Kidney (tissue), 14 donors: ENCODE data around the gene KCNH8. TPM values are rescaled to one million over a fixed set of nuclear protein-coding genes. Genes with fewer than 3 reads are reported as not detected.

Experiments used
- DNase-seq, 5 donors: peaks; one replicate each; pipeline ENCODE4 v3.0.0-alpha.2; 2013 to 2020
- FAIRE-seq: peaks from 2 replicates; lab custom pipeline; 2012; peaks lifted over from hg19 to GRCh38; lab: Jason Lieb, UNC
- H3K27ac ChIP-seq, 2 donors: one replicate each; pipeline ENCODE4 v1.7.0; 2013; ENCODE audit warnings: low read depth in 2 of 2, low read length in 2 of 2, inconsistent platforms in 1 of 2
- H3K27me3 ChIP-seq: one replicate; pipeline ENCODE4 v1.7.1; 2013; ENCODE audit warnings: low read length, inconsistent platforms; ENCODE audit not compliant: control insufficient read depth, insufficient read depth
- H3K36me3 ChIP-seq, 3 donors: one replicate each; pipeline versions ENCODE4 v1.7.0 to v1.7.1; 2013; ENCODE audit warnings: low read length in 3 of 3, control low read depth in 1 of 3, inconsistent platforms in 1 of 3; ENCODE audit not compliant: insufficient read depth in 3 of 3, control insufficient read depth in 2 of 3
- H3K4me1 ChIP-seq, 3 donors: one replicate each; pipeline versions ENCODE4 v1.7.0 to v1.7.1; 2013; ENCODE audit warnings: low read length in 3 of 3, inconsistent platforms in 1 of 3, low read depth in 1 of 3; ENCODE audit not compliant: control insufficient read depth in 2 of 3, insufficient read depth in 2 of 3
- H3K4me3 ChIP-seq, 3 donors: one replicate each; pipeline versions ENCODE4 v1.7.0 to v1.8.1; 2013; ENCODE audit warnings: low read length in 3 of 3, control low read depth in 1 of 3, inconsistent platforms in 1 of 3
- H3K9ac ChIP-seq, 3 donors: one replicate each; pipeline versions ENCODE4 v1.7.0 to v1.7.1; 2013; ENCODE audit warnings: low read length in 3 of 3, control low read depth in 1 of 3, inconsistent platforms in 1 of 3
- H3K9me3 ChIP-seq, 3 donors: one replicate each; pipeline versions ENCODE4 v1.7.0 to v1.7.1; 2013; ENCODE audit warnings: low read length in 3 of 3, control low read depth in 1 of 3, inconsistent platforms in 1 of 3; ENCODE audit not compliant: control insufficient read depth in 2 of 3, insufficient read depth in 1 of 3
- intact Hi-C: fragments of 100-400 bp; cut with DNase I; formaldehyde crosslinking; loops from one replicate; pipeline ENCODE4 v1.11.1; 2022
- polyA plus RNA-seq: library from polyadenylated mRNA; stranded (reverse); fragments of 350-450 nt; fragmentation: Illumina TruSeq; extraction: RNeasy Lipid Tissue Mini Kit (QIAGEN cat#74804); gene quantifications from one replicate; pipeline ENCODE4 v1.2.3, GENCODE V29; 2014; ENCODE audit warnings: low read depth, low replicate concordance; ENCODE audit not compliant: insufficient read depth
- total RNA-seq: library from RNA; stranded (reverse); fragmentation: NEBNext Ultra II Directional; extraction: Animal tissue kit (Norgen Biotek cat#: 25700); gene quantifications from one replicate; pipeline ENCODE4 v1.2.1, GENCODE V29; 2021
- TF ChIP-seq, protein P1 (sequence below): IDR thresholded peaks from 3 replicates; pipeline ENCODE4 v1.5.1; 2012; ENCODE audit warnings: mild to moderate bottlenecking, moderate library complexity, borderline replicate concordance; ENCODE audit not compliant: insufficient read depth; ENCODE audit errors: extremely low read depth
- donor health status: control.
- donor health status: control.
- donor health status: control.
- donor health status: control.
- donor health status: control.
- donor health status: DM: yes; HTN: yes; CAD: no.
- donor health status: Normal renal cell carcinoma (clear cell type).

The KCNH8 gene
- total and polyA plus RNA-seq, 2 donors from 2014 or later = 1.0 TPM; not detected in 1

DNA sequence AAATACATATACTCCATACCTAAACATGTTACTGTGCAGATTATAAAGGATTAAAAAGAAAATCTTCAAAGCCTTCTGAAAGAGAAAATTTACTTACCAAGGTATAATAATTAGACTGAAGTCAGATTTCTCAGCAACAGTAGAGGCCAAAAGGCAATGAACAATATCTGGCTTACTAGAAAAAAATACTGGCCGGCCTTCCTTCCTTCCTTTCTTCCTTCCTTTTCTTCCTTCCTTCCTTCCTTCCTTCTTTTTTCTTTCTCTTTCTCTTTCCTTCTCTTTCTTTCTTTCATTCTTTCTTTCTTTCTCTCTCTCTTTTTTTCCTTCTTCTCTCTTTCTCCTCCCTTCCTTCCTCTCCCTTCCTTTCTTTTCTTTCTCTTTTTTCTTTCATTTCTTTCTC is 209.6 kb downstream of the KCNH8 start:
- intact Hi-C loops = no loop called here
- Histone ChIP-seq H3K9ac (no peak overlapping the region), H3K27ac (no peak overlapping the region), H3K36me3 (no peaks in the 10 kb centered on the region), H3K27me3 (no peaks in the 10 kb centered on the region), H3K4me1 (no peaks in the 10 kb centered on the region), H3K4me3 (no peak overlapping the region), H3K9me3 (no peaks in the 10 kb centered on the region)
- FAIRE-seq (no peak), DNase-seq (no peak)
- TF ChIP-seq, protein P1, sequence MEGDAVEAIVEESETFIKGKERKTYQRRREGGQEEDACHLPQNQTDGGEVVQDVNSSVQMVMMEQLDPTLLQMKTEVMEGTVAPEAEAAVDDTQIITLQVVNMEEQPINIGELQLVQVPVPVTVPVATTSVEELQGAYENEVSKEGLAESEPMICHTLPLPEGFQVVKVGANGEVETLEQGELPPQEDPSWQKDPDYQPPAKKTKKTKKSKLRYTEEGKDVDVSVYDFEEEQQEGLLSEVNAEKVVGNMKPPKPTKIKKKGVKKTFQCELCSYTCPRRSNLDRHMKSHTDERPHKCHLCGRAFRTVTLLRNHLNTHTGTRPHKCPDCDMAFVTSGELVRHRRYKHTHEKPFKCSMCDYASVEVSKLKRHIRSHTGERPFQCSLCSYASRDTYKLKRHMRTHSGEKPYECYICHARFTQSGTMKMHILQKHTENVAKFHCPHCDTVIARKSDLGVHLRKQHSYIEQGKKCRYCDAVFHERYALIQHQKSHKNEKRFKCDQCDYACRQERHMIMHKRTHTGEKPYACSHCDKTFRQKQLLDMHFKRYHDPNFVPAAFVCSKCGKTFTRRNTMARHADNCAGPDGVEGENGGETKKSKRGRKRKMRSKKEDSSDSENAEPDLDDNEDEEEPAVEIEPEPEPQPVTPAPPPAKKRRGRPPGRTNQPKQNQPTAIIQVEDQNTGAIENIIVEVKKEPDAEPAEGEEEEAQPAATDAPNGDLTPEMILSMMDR = no peak

- FAIRE-seq = no peak
- Histone ChIP-seq H3K4me3 (no peak overlapping the region), H3K27ac (no peak overlapping the region), H3K9me3 (no peaks in the 10 kb centered on the region), H3K27me3 (no peaks in the 10 kb centered on the region), H3K9ac (no peak overlapping the region), H3K36me3 (no peaks in the 10 kb centered on the region), H3K4me1 (no peaks in the 10 kb centered on the region)
- intact Hi-C loops = no loop called here
- TF ChIP-seq, protein P1 = no peak
- no peak for DNase-seq
Observed at GRCh38 chr3:19363071-19363470, 214.8 kb downstream of the KCNH8 start.

- no peak for DNase-seq
- TF ChIP-seq, protein P1 = no peak
- FAIRE-seq = no peak
Observed at GRCh38 chr3:19364148-19364547, 215.8 kb downstream of the KCNH8 start.

GRCh38 chr3:19365471-19365870 is 217.2 kb downstream of the KCNH8 start:
- TF ChIP-seq, protein P1 = no peak
- Histone ChIP-seq H3K9ac (no peak overlapping the region), H3K36me3 (no peaks in the 10 kb centered on the region), H3K27ac (no peak overlapping the region), H3K9me3 (no peaks in the 10 kb centered on the region), H3K27me3 (no peaks in the 10 kb centered on the region), H3K4me1 (no peaks in the 10 kb centered on the region), H3K4me3 (no peak overlapping the region)
- DNase-seq (no peak), FAIRE-seq (no peak)
- intact Hi-C loops = no loop called here

More at GRCh38 chr3:19364148-19364547, 215.8 kb downstream of the KCNH8 start:
- H3K4me1 ChIP-seq = no peaks in the 10 kb centered on the region
- intact Hi-C loops = no loop called here
- no peaks in the 10 kb centered on the region for H3K36me3 ChIP-seq
- no peaks in the 10 kb centered on the region for H3K27me3 ChIP-seq
- no peak overlapping the region for H3K9ac ChIP-seq
- H3K4me3 ChIP-seq = no peak overlapping the region
- no peaks in the 10 kb centered on the region for H3K9me3 ChIP-seq
- no peak overlapping the region for H3K27ac ChIP-seq
